HL-60 (cell line): ENCODE measurements around the gene KIAA1671.

ENCODE experiments used
- DNase-seq, 2 experiments: peaks; one replicate each; pipeline ENCODE4 v3.0.0-alpha.2; 2010 to 2020; ENCODE audit warnings: low read depth in 1 of 2, low spot score in 1 of 2
- H3K27ac ChIP-seq: fragments of 250-450 bp; sonication (Bioruptor Pico); replicated peaks from 2 replicates; pipeline ENCODE4 v1.5.1; 2020; ENCODE audit warnings: mild to moderate bottlenecking, moderate library complexity
- H3K27me3 ChIP-seq: fragments of 250-450 bp; sonication (Bioruptor Pico); 2 replicates; pipeline ENCODE4 v1.5.1; 2021; ENCODE audit warnings: mild to moderate bottlenecking, moderate library complexity; ENCODE audit not compliant: insufficient read depth, poor library complexity, severe bottlenecking
- H3K4me3 ChIP-seq: replicated peaks from 2 replicates; pipeline ENCODE4 v1.5.1; 2011; ENCODE audit warnings: mild to moderate bottlenecking, control low read depth, low read length; ENCODE audit not compliant: insufficient read depth
- GABPA ChIP-seq: IDR thresholded peaks from 2 replicates; pipeline ENCODE4 v1.6.1; 2012; ENCODE audit warnings: low read depth
- POLR2AphosphoS5 ChIP-seq: IDR thresholded peaks from 2 replicates; pipeline ENCODE4 v1.6.1; 2012; ENCODE audit warnings: low read depth
- SPI1 ChIP-seq: IDR thresholded peaks from 2 replicates; pipeline ENCODE4 v1.6.1; 2012; ENCODE audit warnings: low read depth, mild to moderate bottlenecking, borderline replicate concordance
- TF ChIP-seq, protein P1 (sequence below): IDR thresholded peaks from one replicate; pipeline ENCODE4 v1.5.1; 2011; ENCODE audit warnings: low read length, control low read depth, inconsistent platforms; ENCODE audit not compliant: insufficient read depth
- TF ChIP-seq, protein P2 (sequence below): IDR thresholded peaks from 2 replicates; pipeline ENCODE4 v1.6.1; 2012; ENCODE audit warnings: low read depth; ENCODE audit not compliant: insufficient replicate concordance

Gene KIAA1671

DNA sequence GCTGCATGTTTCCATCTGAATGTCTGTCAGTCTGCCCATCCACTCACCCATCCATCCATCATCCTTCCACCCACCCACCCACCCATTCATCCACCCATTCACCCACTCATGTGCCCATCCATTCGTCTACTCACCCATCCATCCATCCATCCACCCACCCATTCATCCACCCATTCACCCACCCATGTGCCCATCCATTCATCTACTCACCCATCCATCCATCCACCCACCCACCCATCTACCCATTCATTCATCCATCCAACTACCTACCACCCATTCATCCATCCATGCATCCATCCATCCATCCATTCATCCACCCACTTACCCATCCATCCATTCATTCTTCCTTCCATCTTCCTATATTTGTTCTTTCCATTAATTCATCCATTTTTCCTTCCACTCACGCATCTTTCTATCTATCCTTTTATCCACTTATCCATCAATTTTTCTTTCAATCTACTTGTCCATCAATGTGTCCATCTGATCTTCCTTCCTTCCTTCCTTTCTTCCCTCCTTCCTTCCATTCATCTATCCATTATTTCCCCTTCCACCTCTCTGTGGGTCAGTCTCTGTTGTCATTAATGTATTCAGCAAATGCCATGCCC, 255.1 kb downstream of the KIAA1671 start:
- no peak overlapping the region for H3K4me3 ChIP-seq
- H3K27ac ChIP-seq: no peak overlapping the region
- no peaks in the 10 kb centered on the region for H3K27me3 ChIP-seq
- no peak for TF ChIP-seq GABPA
- TF ChIP-seq, protein P1, sequence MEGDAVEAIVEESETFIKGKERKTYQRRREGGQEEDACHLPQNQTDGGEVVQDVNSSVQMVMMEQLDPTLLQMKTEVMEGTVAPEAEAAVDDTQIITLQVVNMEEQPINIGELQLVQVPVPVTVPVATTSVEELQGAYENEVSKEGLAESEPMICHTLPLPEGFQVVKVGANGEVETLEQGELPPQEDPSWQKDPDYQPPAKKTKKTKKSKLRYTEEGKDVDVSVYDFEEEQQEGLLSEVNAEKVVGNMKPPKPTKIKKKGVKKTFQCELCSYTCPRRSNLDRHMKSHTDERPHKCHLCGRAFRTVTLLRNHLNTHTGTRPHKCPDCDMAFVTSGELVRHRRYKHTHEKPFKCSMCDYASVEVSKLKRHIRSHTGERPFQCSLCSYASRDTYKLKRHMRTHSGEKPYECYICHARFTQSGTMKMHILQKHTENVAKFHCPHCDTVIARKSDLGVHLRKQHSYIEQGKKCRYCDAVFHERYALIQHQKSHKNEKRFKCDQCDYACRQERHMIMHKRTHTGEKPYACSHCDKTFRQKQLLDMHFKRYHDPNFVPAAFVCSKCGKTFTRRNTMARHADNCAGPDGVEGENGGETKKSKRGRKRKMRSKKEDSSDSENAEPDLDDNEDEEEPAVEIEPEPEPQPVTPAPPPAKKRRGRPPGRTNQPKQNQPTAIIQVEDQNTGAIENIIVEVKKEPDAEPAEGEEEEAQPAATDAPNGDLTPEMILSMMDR: no peak
- TF ChIP-seq SPI1: no peak
- TF ChIP-seq, protein P2, sequence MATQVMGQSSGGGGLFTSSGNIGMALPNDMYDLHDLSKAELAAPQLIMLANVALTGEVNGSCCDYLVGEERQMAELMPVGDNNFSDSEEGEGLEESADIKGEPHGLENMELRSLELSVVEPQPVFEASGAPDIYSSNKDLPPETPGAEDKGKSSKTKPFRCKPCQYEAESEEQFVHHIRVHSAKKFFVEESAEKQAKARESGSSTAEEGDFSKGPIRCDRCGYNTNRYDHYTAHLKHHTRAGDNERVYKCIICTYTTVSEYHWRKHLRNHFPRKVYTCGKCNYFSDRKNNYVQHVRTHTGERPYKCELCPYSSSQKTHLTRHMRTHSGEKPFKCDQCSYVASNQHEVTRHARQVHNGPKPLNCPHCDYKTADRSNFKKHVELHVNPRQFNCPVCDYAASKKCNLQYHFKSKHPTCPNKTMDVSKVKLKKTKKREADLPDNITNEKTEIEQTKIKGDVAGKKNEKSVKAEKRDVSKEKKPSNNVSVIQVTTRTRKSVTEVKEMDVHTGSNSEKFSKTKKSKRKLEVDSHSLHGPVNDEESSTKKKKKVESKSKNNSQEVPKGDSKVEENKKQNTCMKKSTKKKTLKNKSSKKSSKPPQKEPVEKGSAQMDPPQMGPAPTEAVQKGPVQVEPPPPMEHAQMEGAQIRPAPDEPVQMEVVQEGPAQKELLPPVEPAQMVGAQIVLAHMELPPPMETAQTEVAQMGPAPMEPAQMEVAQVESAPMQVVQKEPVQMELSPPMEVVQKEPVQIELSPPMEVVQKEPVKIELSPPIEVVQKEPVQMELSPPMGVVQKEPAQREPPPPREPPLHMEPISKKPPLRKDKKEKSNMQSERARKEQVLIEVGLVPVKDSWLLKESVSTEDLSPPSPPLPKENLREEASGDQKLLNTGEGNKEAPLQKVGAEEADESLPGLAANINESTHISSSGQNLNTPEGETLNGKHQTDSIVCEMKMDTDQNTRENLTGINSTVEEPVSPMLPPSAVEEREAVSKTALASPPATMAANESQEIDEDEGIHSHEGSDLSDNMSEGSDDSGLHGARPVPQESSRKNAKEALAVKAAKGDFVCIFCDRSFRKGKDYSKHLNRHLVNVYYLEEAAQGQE: no peak
- TF ChIP-seq POLR2AphosphoS5: no peak
- DNase-seq: no peak

DNA sequence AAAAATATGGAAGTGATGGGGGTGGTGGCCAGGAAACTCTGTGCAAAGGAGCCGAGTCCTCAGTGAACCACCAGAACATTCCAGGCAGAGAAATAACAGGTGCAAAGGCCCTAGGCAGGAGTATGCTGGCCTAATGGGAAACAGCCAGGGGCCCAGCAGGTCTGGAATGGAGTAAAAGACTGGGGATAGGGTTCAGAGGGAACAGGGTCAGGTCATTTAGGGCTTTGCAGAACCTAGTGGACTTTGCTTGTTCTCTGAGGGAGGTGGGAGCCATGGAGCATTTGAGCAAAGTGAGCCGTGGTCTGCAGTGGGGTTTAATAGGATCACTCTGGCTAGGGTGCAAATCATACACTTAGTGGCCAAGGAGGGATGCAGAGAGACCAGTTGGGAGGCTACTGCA, 255.8 kb downstream of the KIAA1671 start:
- no peak overlapping the region for H3K4me3 ChIP-seq

DNA sequence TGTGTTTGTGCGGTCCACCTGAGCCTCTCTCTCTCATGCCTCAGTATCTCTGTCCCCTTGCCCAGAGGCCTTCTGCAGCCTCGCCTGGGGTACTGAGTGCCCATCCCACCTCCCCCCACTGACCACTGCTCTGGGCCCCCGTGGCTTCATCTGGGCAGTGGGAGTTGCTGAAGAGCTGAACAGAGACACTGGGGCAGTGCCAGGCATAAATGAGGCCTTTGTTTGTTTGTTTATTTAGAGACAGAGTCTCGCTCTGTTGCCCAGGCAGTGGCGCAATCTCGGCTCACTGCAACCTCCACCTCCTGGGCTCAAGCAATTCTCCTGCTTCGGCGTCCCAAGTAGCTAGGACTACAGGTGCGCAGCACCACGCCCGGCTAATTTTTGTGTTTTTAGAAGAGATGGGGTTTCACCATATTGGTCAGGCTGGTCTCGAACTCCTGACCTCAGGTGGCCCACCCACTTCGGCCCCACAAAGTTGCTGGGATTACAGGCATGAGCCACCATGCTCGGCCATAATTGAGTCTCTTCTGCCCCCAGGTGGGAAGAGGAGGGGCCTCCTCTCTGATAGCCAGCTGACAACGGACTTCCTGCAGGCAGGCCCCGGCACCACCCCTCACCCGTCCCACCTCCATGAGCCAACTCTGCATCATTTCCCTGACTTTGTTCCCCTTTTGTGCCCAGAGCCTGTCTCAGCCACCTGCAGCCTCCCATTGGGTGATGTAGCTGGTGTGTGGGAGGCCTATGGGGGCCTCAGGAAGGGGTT, 256.4 kb downstream of the KIAA1671 start:
- no peak overlapping the region for H3K27ac ChIP-seq
- no peak for DNase-seq
- TF ChIP-seq POLR2AphosphoS5: no peak
- TF ChIP-seq, protein P2: no peak
- TF ChIP-seq SPI1: no peak

More for the DNA sequence above, 255.8 kb downstream of the KIAA1671 start:
- H3K27ac ChIP-seq: no peak overlapping the region
- TF ChIP-seq, protein P1: no peak
- TF ChIP-seq POLR2AphosphoS5: no peak
- TF ChIP-seq GABPA: no peak
- TF ChIP-seq, protein P2: no peak
- no peak for TF ChIP-seq SPI1
- DNase-seq: no peak
- H3K27me3 ChIP-seq: no peaks in the 10 kb centered on the region

More for the DNA sequence above, 256.4 kb downstream of the KIAA1671 start:
- H3K4me3 ChIP-seq: no peak overlapping the region
- no peaks in the 10 kb centered on the region for H3K27me3 ChIP-seq
